GM21717 (cell line): ENCODE measurements around the gene SERPINA3.

Experiments used
- ATAC-seq: cut with Tn5 transposase; IDR thresholded peaks from one replicate; pipeline ENCODE4 v1.9.1; 2021; ENCODE audit warnings: mild to moderate bottlenecking, moderate library complexity; ENCODE audit not compliant: unreplicated experiment

The SERPINA3 gene

DNA sequence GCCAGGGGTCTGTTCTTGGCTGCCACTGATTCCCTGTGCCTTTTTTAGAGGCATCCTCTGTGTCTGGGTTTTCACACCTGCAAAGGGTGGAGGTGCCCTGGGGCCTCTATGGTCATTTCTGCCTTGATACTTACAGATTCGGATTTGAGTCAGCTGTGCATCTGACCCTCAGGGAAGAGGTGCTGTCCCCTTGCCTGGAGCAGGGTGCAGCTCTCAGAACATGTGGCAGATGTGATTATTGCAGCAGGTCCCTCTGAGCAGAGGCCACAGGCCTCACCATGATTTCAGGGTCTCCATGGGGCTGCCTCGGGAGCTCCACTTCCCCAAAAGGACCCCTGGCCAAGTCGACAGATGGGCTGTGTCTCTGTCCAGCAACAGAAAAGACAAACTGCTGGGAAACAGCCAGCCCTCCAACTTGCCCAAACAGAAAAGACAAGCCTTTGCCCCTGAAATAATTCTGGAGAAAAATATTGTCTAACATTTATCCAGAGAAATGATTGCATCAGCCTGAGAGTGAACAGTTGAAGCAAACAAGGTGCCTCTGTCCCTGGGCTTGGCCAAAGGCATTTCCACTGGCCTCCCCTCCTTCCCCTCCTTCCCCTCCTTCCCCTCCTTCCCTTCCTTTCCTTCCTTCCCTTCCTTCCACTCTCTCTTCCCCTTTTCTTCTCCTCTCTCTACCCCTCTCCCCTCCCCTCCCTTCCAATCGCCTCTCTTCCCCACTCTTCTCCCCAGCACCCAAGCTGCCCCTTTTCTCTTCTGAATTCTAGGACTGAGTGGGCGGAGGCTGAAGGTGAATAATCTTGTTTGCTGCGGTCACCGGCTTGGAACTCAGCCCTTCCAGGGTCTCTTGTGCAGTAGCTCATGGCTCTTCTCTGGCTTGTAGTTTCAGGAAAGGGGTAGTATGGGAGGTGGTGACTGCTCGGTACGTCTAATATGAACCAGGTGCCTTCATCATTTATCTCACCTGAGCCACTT lies 676 bp downstream of the SERPINA3 start:
- ATAC-seq = no peak

DNA sequence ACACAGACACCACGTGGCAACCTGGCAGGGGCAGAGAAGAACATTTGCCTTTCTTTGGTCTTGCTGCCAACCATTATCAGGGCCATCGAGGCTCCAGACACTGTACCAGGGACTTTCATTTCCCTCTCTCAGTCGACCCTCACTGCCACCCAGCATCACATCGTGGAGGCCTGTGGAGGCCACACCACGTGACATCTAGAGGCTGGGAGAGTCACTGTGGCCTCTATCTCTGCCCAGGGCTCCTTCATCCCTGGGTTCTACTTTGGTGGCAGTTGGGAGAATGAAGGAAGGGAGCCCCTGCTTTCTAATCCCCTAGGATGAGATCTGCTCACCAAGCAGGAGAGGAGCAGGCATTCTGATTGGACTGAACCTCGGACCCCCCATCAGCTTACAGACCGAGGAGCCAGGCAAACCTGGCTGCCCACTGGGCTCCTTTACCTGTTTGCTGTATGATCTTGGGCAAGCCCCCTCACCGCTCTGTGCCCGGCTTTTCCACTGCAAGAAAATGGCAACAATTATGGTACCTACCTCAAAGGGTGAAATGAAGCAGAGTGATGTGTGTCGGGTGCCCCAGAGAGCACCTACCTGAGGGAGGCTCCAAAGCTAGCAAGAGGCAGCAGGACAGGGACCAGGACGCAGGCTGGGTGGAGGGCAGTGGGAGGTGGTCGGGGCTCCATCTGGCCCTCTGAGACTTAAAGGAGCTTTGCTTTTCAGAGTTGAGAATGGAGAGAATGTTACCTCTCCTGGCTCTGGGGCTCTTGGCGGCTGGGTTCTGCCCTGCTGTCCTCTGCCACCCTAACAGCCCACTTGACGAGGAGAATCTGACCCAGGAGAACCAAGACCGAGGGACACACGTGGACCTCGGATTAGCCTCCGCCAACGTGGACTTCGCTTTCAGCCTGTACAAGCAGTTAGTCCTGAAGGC lies 1.8 kb downstream of the SERPINA3 start:
- ATAC-seq = no peak

DNA sequence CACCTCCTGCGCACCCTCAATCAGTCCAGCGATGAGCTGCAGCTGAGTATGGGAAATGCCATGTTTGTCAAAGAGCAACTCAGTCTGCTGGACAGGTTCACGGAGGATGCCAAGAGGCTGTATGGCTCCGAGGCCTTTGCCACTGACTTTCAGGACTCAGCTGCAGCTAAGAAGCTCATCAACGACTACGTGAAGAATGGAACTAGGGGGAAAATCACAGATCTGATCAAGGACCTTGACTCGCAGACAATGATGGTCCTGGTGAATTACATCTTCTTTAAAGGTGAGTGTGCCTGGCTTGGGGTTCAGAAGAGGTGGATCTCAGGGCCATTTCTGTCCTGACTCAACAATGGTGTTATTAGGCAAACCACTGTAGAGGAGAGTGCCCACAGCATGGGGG lies 2.6 kb downstream of the SERPINA3 start:
- ATAC-seq = no peak

DNA sequence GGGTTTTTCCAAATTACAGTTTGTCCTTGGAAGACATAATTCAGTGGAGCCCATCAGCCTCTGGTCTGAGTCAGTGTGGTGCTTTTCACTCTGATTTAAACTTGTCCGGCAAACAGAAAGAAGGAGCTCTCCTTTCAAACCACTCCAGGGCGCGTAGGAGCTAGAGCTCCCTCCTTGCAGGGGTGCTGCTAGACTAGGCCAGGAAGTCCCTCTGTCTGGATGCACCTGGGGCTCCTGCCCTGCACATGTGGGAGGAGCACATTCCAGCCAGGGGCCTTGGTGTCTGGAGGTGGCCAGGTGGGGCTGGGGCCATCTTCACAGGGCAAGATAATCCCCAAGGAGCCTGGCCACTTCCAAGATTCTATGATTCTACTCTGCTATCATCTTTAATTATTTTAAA lies 3.1 kb downstream of the SERPINA3 start:
- ATAC-seq = no peak

DNA sequence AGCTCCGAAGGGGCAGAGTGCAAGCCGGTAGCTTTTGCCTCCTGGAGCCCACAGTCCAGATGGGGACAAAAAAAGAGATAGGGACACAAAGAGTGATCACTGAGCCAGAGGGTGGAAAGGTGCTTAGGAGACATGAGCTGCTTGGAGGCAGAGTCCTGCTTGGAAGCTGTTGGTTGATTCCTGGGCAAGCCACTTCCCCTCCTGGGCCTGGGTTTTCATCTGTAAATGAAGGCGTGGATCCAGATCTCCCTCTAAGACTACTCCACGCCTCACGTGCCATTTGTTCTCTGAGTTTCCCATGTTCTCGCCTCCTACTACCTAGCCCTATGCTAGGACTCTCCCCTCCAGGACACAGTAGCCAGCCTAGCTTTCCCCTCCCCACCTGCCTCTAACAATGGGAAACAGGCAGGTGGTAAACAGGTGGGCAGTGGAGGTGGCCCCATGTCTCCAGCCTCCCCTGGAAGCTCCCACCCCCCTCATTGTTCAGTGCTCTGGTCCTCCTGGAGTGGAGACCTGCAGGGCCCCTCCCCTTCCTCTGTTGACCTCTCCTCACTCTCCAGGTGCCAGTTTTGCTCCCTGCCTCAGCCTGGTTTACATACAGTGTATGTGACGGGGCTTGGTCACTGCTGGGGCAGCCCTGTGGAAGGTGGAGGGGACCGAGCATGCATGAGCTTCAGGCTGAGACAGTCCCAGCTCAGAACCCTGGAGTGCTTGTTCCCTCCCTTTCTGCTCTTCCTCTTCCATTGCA lies 3.8 kb downstream of the SERPINA3 start:
- ATAC-seq = no peak

DNA sequence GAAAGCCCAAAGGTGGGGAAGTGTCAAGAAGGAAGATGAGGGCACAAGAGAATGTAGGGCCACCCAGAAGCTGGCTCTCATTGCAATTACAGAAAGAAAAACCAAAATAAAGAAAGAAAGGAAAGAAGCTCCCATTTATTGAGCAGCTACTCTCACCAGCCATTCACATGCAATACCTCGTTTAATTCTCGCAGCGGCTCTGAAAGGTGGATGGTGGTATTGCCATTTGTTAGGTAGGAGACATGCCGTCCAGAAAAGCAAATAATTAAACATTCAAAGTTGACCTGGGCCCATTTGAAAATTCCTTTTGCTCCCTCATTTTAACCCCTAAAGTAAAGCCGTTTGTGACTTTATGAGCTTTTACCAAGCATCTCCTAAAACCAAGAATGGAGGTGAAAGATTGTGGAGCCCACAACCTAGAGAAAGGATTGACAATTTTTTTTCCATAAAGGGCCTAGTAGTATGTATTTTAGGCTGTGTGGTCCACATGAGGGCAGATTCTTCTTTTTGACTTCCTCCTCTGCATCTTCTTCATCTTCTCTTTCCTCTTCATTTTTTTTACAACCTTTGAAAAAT lies 5.3 kb downstream of the SERPINA3 start:
- no peak for ATAC-seq

DNA sequence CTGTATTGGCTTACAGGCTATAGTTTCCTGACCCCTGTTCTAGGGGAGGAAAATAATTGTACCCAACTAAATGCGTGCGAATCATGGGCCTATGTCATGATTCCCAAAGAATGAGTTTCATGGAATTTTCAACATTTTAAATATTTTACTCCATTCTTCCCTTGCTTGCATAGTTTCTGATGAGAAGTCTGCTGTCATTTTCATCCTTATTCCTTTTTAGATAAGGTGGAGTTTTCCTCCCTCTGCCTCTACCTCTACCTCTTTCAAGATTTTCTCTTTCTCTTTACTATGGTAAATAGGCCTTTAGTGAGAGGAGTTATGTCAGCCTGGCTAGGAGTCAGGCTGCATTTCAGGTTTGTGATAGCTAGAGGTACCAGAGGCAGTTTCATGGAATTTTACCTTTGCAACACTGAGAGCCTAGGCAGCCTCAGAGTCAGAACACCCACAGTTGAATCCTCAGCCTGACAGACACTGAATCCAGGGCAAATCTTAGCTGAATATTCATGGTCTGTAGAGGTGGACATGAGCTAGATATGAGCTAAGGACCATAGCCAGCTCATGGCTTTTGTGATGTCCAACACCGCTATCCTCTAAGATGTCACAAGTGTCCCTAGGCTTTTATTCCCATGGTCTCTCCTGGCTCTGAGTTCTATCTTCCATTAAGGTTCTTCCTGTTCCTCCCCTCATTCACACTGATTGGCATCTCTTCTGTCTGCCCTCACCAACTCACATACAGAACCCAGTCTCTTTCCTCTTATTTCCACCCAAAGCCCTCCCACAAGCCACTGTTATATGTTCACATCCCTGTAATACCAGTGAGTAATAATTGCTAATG lies 6.0 kb downstream of the SERPINA3 start:
- no peak for ATAC-seq

DNA sequence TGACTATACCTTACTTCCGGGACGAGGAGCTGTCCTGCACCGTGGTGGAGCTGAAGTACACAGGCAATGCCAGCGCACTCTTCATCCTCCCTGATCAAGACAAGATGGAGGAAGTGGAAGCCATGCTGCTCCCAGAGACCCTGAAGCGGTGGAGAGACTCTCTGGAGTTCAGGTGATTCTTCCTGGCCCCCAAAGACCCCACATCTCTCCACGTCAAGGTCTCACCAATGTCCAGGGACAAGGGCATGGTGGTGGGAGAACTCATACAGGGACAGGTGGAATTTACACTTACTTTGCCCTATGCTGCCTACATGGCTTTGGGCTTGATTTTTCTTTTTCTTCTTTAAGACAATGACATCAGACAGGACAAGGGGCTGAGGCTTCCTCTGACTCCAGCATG lies 7.1 kb downstream of the SERPINA3 start:
- no peak for ATAC-seq

DNA sequence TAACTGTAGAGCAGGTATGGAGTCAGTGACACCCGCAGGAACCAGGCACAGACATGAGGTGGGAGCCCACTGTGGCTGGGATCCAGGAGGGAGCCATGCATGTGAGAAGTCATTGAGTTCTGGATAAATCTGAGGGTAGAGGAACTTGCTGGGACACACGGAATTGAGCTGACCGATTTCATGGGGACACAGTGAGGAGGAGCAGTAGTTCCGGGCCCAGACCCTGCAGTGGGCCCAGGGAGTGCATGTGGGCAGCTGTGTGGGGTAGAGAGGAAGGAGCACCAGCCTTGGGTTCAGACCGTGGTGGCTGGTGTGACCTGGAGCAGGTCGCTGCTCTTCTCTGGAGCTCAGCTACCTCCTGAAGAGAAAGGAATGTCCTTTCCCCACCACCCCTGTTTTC lies 8.4 kb downstream of the SERPINA3 start:
- ATAC-seq = no peak

DNA sequence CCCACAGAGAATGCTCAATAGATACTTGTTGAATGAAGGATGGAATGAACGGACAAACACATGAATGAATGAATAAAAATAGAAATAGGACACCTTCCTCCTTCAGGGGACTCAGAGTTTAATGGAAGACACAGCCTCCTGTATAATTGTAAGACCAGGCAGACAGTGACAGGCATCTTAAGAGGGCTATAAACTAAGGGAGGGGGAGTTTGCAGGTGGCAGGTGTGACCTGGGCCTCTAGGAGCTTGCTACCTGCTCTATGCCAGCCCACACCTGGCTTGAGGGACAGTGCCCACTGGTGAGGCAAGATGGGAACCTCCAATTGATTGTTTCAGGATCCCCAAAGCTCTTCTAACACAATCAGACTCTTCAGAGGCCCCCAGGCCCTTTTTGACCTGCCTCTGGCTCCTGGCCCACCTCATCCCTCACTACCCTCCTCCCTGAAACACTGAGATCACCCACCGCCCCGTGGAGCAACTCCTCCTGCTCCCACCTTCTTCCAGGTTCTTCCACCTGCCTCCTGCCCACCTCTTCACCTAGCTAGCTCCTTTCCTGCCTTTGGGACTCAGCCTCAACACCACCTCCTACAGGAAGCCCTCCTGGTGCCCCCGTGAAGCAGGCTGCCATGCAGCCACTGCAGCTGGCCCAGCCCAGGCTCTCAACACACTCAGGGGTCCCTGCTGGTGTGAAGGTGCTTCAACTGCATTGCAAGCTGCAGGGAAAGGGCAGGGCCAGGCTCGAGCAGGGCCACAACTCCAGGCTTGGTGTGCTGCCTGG lies 9.4 kb downstream of the SERPINA3 start:
- no peak for ATAC-seq

DNA sequence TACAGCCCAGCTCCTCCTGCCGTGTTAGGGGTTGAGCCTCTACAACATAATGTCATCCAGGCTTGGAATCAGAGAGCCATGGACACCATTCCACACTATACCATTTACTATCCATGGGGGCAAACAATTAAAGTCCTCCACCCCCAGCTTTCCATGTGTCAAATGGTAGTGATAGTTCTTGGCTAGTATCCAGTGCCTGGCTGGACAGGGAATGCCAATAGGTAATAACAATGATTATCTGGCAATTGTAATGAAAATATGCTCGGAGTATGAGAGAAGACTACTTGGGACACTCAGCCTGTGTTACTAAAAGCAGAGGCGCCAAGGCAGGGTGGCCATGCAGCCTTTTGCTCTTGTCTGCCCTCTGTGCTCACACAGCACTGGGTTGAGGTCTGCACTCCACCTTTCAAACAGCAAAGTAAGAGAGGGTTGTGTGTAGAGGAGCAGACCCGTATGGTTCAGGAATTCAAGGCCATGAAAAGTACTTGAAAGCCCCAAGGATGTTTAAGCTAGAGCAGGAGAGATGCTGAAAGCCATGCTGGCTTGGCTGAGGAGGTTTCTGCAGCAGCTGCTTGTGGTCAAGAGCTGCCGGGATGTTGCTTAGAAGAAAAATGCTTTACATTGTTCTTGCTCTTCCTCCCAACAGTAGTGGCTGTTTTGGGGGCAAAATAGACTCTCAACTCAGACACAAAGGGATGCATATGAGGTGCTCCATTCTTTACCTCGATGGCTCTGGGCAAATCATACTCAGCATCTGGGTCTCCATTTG lies 10.6 kb downstream of the SERPINA3 start:
- ATAC-seq = no peak

DNA sequence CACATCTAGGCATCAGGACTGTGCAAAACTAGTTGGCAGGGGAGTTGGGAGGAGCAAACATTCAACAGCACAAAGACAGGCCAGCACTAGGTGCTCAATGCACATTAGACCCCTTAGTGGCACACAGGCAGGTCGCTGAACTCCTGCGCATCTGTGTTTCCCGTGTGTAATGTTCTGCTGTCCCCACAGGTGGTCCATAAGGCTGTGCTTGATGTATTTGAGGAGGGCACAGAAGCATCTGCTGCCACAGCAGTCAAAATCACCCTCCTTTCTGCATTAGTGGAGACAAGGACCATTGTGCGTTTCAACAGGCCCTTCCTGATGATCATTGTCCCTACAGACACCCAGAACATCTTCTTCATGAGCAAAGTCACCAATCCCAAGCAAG lies 11.2 kb downstream of the SERPINA3 start:
- ATAC-seq = no peak

DNA sequence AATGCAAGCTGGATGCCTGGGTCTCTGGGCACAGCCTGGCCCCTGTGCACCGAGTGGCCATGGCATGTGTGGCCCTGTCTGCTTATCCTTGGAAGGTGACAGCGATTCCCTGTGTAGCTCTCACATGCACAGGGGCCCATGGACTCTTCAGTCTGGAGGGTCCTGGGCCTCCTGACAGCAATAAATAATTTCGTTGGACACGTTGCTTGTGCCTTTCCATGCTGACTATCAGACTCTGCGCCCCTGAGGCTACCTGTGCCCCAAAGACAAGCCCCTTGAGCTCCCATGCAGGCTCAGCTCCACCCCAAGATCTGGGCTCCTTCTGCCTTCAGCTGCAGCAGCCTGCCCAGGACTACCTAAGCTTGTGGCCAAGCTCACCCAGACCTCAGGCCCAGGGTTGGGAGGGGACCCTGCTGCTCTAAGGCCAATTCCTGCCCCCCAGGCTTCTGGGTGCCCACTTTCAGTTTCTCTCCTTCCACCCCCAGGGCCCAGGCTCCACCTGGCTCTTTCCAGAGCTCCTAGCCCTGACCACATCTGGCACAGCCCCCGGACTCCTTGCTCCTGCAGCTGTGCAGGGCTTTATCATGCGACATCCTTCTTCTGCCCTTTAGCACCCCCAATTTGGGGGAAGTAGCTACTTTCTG lies 11.8 kb downstream of the SERPINA3 start:
- no peak for ATAC-seq

DNA sequence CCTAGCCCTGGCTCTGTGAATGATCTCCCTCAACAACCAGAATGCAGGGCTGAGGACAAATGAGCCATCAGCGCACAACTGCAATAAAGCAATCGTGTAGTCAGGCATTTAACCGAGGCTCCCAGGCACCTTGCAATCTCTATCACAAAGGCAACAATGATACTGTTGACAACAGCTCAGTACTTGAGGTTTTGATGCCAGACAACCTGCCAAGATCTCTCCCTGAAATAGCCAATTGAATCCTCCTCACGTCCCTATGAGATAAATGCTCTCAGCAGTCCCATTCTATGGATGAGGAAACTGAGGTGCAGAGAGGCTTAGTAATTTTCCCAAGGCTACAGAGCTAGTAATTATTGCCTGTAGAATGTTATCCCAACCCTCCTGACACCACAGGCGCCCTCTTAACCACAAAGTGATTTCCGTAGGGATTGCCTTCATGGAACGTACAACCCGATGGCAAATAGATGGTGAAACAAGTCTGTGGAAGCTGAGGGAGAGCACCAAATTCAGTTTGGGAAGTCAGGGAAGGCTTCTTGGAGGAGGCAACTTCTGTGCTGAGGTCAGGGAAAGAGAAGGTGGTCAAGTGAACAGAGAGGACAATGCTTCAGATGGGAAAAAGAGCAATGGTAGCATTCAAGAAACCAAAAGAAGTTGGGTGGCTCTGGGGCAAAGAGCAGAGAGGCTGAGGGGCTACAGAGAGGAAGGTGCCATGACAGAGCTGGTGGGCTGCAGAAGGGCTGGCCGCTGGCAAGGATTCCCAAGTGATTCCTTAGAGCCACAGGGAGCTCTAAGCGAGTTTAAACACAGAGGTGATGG lies 12.6 kb downstream of the SERPINA3 start:
- ATAC-seq = no peak

DNA sequence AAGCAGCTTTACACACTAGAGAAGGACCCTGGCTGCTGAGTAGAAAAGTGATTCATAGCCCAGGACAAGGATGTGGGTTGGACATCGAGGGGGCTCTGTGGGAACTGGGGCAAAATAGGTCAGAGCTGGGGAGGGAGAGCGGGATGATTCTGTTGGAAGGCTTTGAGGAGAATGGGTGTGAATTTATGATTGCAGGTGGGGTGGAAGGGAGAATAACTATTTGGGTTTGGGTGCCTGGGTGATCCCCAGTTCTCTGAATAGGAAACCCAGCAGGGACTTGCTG lies 13.1 kb downstream of the SERPINA3 start:
- ATAC-seq = no peak

DNA sequence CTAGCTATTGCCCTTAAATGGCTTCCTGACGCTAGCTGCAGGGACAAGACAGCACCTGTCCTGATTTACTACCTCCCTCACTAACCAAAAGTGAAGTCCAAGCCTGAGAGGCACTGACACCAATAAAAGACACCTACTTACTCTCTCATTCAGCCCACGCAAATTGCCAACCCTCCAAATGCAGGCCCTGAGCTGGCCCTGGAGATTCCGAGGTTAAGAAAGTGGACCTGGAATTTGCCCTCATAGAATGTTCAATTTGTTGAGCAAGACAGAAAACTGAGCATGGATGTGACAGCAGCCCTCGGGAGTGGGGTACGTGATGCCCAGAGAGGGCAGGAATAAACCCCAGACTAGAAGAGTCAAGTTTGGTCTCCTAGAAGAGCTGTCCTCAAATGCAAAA lies 16.4 kb downstream of the SERPINA3 start:
- ATAC-seq = no peak

DNA sequence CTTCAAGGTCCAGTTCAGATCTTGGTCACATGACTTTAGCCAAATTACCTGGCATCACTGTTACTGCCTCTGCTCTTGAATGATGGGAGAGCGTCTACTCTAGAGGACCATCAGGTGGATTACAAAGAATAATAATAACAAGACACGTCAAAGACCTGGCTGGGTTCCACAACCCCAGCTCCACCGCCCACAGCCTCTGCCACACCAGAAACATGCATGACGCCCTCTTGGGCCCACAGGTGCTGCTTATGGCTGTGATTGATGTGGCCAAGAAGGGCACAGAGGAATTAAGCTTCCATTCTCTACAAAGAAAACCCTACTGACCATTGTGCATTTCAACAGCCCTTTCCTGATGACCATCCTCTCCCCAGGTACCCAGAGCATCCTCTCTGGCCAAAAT lies 18.2 kb downstream of the SERPINA3 start:
- no peak for ATAC-seq
